ENCODE data around the gene THAP4. TPM values are rescaled to one million over a fixed set of nuclear protein-coding genes. Genes with fewer than 3 reads are reported as not detected.

The THAP4 gene
- total and polyA plus RNA-seq, 2 of the 4 experiments (the other 2 are of a cell fraction): 33.9 to 55.1 TPM

GRCh38 chr2:241618829-241619228 is 18.1 kb downstream of the THAP4 start:
- Histone ChIP-seq H3K4me2 (ENCODE audit: low read depth, low read length) (no peak overlapping the region), H4K8ac (ENCODE audit: low read depth in 2 of 2, low read length in 2 of 2) (no peak overlapping the region), H3K4ac (ENCODE audit: low read depth, low read length) (no peak overlapping the region), H3K9me3 (ENCODE audit: control insufficient read depth, insufficient read depth, low read length) (no peaks in the 10 kb centered on the region), H3K27ac (ENCODE audit: insufficient read depth, low read length) (no peak overlapping the region), H3K18ac (ENCODE audit: low read depth, low read length) (no peak overlapping the region), H3K14ac (replicated peaks; ENCODE audit: low read depth, low read length) (no peak overlapping the region), H2AK5ac (ENCODE audit: low read depth, low read length) (no peak overlapping the region), H2AFZ (replicated peaks; ENCODE audit: low read length, poor library complexity) (no peak overlapping the region), H3K56ac (ENCODE audit: extremely low read depth, insufficient read depth, low read length) (no peak overlapping the region), H3K4me3 (ENCODE audit: insufficient read depth, low read depth, low read length) (no peak overlapping the region), H3K79me1 (ENCODE audit: low read depth in 1 of 2, low read length in 2 of 2) (peaks cover 35 to 73% of the 10 kb centered on the region in 2 experiments), H3K27me3 (ENCODE audit: control insufficient read depth, insufficient read depth, low read length) (no peaks in the 10 kb centered on the region), H2BK15ac (ENCODE audit: low read depth, low read length) (no peak overlapping the region), H4K5ac (ENCODE audit: low read depth, low read length) (no peak overlapping the region), H4K20me1 (ENCODE audit: insufficient read depth, low read length) (peaks cover 46% of the 10 kb centered on the region), H3K23ac (ENCODE audit: low read depth, low read length) (no peak overlapping the region), H2BK20ac (ENCODE audit: low read depth, low read length) (no peak overlapping the region), H2BK120ac (ENCODE audit: low read depth, low read length) (no peak overlapping the region), H3K9ac (ENCODE audit: low read depth, low read length) (no peak overlapping the region), H2BK5ac (ENCODE audit: low read depth, low read length, poor library complexity, severe bottlenecking) (no peak overlapping the region), H3K36me3 (ENCODE audit: control insufficient read depth, insufficient read depth, low read length) (peaks cover 9% of the 10 kb centered on the region), H4K91ac (ENCODE audit: insufficient read depth, low read depth, low read length) (no peak overlapping the region), H2AK9ac (replicated peaks; ENCODE audit: low read depth, low read length, poor library complexity) (no peak overlapping the region), H3K9me1 (ENCODE audit: insufficient read depth, low read length) (peaks cover 10% of the 10 kb centered on the region; the same call in 1 of the 2 replicates), H3K4me1 (ENCODE audit: control insufficient read depth, insufficient read depth, low read length) (no peaks in the 10 kb centered on the region)
- whole genome bisulfite sequencing, 2 experiments (ENCODE audit: extremely low coverage in 2 of 2, insufficient read length in 1 of 2): no CpG with 5 or more reads among the region's 11 CpGs
- CTCF ChIA-PET: no interaction called here
- intact Hi-C loops (cut with micrococcal nuclease): no loop called here
- in situ Hi-C loops (cut with MboI; ENCODE audit: low sequenced_read_pairs): no loop called here
- no peak for DNase-seq
- ATAC-seq (ENCODE audit: low read depth): no peak
- no TSS peak for BruUV-seq (replicated peaks)
- dilution Hi-C loops (cut with HindIII; ENCODE audit: low sequenced_read_pairs, unreplicated experiment): no loop called here
- TF ChIP-seq CHD1 (IDR thresholded peaks at IDR 0.05; ENCODE audit: low read depth, low read length): no peak
- no peak for TF ChIP-seq CEBPB (IDR thresholded peaks at IDR 0.05; ENCODE audit: low read depth, low read length)
- TF ChIP-seq POLR2A (IDR thresholded peaks at IDR 0.05; ENCODE audit: low read depth, low read length): no peak
- TF ChIP-seq USF2 (IDR thresholded peaks at IDR 0.05; ENCODE audit: low read depth, low read length): no peak
- no peak for TF ChIP-seq SMC3 (IDR thresholded peaks at IDR 0.05; ENCODE audit: low read depth, low read length)
- TF ChIP-seq CTCF (conservative IDR thresholded peaks at IDR 0.05; ENCODE audit: low read depth, low read length): no peak
- TF ChIP-seq FOS (IDR thresholded peaks at IDR 0.05; ENCODE audit: low read depth, low read length): no peak
- no peak for TF ChIP-seq RCOR1 (IDR thresholded peaks at IDR 0.05; ENCODE audit: insufficient replicate concordance, low read length)
- TF ChIP-seq BHLHE40 (IDR thresholded peaks at IDR 0.05; ENCODE audit: low read depth, low read length): no peak
- no peak for TF ChIP-seq MXI1 (IDR thresholded peaks at IDR 0.05; ENCODE audit: borderline replicate concordance, low read depth, low read length)
- no peak for TF ChIP-seq ELK1 (IDR thresholded peaks at IDR 0.05; ENCODE audit: borderline replicate concordance, low read depth, low read length)
- no peak for TF ChIP-seq MAFK (IDR thresholded peaks at IDR 0.05; ENCODE audit: low read depth, low read length)
- no peak for TF ChIP-seq MAZ (IDR thresholded peaks at IDR 0.05; ENCODE audit: borderline replicate concordance, low read depth, low read length)
- no peak for TF ChIP-seq NFE2L2 (IDR thresholded peaks at IDR 0.05; ENCODE audit: low read depth, low read length)
- TF ChIP-seq RFX5 (IDR thresholded peaks at IDR 0.05; ENCODE audit: low read depth, low read length): no peak
- TF ChIP-seq RAD21 (IDR thresholded peaks at IDR 0.05; ENCODE audit: low read length): no peak
- POLR2A ChIA-PET (ENCODE audit: unreplicated experiment): no interaction called here
